Measurements from ENCODE around the gene CLPTM1L.
"Not testable (repeated sequence)": the region's sequence is repeated elsewhere in the genome, so short reads cannot be mapped to it uniquely, and the experiment has no call there.

The CLPTM1L gene

DNA sequence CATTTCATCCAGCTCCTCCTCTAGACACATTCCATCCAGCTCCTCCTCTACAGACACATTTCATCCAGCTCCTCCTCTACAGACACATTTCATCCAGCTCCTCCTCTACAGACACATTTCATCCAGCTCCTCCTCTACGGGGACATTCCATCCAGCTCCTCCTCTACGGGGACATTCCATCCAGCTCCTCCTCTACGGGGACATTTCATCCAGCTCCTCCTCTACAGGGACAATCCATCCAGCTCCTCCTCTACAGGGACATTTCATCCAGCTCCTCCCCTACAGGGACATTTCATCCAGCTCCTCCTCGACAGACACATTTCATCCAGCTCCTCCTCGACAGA, 18.4 kb downstream of the CLPTM1L start:
- DNase-seq (ENCODE audit: low read depth, low spot score) = not testable (repeated sequence)

DNA sequence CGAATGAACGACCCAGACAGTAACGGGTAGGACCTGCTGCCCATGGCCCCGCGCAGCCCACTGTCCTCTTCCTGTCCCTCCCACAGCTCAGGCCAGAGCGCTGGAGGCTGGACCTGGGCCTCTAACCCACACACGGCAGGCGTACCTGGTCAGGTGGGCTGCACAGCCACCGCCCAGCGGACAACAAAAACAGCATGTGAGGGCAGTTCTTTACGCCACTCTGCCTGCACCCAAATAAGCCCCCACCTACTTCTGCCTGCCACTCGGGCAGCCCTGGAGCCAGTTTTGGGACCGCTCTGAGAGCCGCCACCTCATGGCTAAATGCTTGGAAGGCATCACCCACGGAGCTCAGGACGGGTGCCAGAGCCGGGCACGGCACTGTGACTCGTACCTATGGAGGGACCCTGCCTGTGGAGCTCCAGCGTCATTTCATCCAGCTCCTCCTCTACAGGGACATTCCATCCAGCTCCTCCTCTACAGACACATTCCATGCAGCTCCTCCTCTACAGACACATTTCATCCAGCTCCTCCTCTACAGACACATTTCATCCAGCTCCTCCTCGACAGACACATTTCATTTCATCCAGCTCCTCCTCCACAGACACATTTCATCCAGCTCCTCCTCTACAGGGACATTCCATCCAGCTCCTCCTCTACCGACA, 18.9 kb downstream of the CLPTM1L start:
- no peak for DNase-seq (ENCODE audit: low read depth, low spot score)

DNA sequence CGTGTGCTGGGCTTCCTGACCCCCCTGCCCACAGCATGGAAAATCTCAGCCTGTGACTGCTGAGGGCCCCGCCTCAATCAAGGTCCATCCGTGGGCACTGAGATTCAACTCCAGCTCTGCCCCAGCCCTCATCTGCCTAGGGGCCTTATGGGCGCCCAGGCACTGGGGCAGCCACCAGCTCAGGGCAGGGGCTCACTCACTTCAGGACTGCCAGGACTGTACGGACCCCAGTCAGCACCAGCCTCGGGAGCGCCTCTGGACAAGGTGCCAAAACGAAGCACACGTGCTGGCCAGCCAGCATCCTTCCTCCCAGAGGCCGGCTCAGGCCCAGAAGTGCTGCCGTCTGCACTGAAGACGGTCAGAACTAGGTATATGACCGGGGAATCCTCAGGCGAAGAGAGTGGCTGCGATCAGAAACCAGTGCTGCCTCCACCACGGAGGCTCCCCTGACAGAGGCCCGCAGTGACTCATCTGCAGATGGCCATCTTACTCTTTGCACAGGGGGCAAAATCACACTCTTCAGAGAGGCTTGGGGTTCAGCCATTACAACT, 19.6 kb downstream of the CLPTM1L start:
- DNase-seq (ENCODE audit: low read depth, low spot score) = no peak

DNA sequence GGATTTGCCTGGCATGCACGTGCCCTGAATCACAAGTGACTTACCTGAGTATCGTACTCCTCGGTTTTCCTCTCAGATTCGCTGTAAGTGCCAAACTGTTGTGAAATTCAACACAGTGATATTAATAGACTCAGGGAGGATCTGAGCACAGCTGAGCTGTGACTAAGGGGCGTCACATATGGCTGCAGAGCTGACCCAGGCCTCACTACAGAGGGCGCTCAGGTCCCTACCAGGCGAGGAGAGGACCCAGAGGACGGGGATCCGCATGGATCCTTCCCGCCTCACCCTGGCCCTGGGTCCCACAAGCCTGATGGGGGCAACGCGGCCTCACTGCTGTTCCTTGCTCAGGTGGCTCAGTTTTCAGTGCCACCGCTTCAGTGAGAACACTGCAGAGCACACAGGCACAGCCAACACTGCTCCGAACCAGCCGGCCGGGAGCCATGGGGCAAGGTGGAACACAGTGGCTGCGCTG, 20.1 kb downstream of the CLPTM1L start:
- DNase-seq (ENCODE audit: low read depth, low spot score) = no peak

DNA sequence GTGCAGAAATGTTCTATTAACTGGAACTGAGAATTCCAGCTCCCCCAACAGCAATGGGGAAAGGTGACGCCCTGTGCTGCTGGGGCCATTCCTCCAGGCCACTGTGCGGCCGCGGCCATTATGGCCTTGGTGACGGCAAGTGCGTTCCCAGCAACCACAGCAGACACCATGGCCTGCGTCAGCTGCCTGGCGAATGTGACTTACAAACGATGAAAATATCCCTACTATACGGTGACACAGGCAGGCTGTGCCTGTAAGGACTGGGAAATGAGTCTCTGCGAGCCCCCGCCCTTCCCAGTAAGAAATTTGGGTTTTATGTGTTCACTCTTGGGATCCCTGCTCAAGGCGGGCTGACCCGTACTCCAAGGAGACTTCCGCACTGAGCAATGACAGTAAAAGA, 20.6 kb downstream of the CLPTM1L start:
- DNase-seq (ENCODE audit: low read depth, low spot score) = no peak

DNA sequence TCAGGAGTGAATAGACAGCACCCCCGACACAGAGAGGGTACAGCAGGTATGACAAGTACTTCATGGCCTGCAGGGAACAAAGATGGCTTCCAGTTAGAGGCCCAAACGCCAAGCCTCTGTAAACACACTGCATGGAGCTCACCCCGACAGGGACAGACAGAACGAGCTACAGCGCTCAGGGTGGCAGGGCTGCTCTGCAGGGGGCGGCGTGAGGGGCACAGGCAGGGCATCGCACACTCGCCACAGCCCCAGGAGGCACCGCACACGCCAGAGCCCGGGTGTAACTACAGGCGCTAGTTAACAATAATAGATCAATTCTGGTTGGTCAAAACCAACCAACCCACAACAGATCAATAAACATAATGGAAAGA, 21.1 kb downstream of the CLPTM1L start:
- DNase-seq (ENCODE audit: low read depth, low spot score) = no peak

DNA sequence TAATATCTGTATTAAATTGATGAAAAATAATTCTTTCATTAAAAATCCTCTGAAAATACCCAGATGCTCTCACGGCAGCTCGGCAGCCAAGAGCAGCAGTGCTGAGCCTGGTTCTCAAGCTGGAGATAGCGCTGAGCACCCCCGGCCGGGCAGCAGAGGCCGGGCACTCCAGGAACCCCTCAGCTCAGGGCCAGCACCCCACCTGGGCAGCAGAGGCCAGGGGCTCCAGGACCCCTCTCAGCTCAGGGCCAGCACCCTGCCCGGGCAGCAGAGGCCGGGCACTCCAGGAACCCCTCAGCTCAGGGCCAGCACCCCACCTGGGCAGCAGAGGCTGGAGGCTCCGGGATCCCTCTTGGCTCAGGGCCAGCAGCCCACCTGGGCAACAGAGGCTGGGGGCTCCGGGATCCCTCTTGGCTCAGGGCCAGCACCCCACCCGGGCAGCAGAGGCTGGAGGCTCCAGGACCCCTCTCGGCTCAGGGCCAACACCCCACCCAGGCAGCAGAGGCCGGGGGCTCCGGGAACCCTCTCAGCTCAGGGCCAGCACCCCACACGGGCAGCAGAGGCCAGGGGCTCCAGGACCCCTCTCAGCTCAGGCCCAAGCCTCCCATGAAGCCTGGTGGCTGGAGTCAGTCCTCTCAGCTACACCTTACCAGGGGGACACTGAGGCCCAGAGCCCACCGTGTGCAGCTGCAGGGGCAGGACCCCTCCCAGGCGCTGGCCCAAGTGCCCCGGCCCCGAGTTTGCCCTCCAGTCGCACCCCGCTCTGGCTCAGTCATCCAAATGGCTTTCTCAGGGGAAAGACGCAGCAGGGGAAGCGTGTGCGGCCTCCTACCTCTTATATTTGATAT, 21.7 kb downstream of the CLPTM1L start:
- no peak for DNase-seq (ENCODE audit: low read depth, low spot score)

DNA sequence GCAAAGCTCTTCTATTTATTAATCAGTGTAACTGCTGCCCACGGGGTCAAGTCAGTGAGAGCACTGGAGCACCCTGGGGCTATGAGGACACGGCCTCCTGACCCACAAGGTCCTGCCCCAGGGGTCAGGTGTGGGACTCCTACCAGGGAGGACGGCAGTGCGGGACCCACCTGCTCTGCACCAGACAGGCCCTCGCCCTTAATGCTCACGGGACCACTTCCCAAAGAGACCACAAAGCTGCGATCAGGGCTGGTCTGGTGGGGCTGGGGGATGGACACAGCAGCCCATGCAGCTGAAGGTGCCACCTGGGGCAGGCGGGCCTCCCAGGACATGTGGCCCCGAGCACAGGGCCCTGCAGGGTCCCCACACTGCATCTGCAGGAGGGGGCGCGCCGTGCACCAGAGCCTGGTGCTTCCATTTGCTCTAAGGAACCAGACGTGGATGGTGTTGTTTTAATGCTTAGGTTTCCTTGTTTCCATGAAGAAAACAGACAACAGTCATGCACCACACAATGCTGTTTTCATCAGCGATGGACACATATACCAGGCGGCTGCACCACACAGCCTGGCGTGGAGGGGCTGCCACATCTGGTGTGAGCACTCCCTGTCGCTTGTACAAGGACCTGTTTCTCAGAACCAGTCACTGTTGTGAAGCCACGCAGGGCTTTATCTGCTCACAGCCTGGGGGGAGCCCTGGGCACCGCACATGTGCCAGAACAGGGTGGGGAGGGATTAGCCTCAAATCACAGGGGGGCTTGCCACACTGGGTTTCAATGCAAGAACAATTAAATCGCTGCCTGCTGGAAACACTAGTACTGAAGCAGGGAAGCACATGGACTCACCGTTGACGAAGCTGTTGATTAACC, 22.6 kb downstream of the CLPTM1L start:
- no peak for DNase-seq (ENCODE audit: low read depth, low spot score)

DNA sequence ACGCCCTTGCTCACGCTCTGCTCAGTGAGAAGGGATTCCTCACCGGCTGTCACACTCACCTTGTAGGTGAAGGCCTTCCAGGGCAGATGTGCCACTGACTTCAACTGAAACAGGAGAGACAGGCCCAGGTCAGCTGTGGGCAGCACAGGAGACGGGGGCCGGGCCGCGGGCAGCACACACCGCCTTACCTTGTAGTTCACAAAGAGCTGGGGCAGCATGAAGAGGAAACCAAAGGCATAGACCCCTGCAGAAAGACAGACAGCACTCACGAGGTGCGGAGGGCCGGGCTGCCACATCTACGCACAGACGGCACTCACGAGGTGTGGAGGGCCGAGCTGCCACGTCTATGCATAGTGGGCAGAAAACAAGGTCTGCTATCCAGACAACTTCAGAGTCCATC, 23.3 kb downstream of the CLPTM1L start:
- no peak for DNase-seq (ENCODE audit: low read depth, low spot score)

DNA sequence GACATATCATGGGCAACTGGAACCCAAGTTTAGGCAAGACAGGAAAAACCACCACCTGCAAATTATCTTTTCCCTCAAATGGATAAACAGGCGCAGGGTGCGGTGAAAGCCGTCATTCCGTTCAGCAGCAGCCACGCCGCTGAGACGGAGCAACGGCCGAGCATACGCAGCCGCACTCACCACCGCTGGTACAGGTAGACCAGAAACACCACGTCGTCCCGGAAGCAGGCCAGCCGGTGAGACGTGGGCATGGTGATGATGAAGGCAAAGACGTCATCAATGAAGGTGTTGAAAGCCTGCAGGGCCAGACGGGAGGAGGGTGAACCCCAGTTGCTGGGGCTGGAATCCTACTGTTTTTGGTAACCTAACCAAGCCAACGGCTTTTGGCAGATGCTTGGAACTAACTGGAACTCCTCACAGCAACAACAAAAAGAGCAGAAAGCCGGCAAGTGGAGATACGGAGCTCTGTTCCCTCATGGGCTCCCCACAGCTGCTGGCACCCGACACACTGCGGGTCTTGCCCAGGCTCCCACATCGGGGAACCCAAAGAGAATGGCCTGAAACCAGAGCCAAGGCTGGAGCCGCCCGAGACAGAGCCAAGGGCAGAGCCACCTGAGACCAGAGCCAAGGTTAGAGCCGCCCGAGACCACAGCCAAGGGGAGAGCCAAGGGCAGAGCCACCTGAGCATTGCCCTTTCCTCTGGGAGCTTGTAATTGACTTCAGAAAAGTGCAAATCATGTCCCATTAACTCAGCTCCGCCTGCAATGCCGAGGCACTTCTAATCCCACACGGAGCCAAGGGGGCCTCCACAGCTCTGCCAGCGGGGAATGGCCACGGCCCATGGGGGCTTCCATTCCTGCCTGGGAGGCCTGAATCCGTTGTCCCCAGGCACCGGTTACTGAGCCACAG, 24.2 kb downstream of the CLPTM1L start:
- no peak for DNase-seq (ENCODE audit: low read depth, low spot score)

DNA sequence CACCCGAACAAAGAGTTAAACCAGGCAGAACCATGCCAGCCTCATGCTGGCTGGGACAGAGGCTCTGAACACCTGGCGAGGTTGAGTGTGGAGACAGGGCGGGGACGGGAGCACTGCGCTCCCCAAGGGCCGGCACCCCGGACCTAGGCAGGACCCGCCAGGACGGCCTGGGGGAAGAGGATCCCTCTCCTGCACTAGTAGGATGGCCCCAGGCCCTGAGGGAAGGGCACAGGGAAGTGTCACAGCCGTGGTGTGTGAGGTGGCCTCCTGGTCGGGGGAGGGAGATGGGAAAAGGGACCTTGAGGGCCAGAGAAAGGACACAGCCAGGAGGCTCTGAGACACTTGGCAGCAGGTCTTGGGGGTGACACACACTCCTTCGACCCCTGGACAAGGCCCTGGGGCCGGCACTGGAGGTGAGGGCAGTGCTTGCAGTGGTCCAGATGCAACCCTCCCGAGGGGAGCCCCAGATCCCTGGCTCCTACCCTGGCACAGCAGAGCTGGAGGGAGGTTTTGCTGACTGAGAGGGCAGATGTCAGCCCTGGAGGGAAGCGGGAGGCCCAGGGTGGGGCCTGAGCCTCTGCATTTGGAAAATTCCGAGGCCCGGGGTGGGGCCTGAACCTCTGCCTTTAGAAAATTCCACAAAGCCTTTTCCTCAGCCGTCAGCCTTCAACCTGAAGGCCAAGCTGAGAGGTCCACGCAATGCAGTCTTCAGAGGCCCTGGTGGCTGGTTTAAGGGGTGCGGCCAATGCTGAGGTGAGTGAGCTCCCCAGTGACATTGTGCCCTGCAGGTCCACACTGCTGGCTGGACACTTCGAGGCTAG, 25.3 kb downstream of the CLPTM1L start:
- no peak for DNase-seq (ENCODE audit: low read depth, low spot score)

DNA sequence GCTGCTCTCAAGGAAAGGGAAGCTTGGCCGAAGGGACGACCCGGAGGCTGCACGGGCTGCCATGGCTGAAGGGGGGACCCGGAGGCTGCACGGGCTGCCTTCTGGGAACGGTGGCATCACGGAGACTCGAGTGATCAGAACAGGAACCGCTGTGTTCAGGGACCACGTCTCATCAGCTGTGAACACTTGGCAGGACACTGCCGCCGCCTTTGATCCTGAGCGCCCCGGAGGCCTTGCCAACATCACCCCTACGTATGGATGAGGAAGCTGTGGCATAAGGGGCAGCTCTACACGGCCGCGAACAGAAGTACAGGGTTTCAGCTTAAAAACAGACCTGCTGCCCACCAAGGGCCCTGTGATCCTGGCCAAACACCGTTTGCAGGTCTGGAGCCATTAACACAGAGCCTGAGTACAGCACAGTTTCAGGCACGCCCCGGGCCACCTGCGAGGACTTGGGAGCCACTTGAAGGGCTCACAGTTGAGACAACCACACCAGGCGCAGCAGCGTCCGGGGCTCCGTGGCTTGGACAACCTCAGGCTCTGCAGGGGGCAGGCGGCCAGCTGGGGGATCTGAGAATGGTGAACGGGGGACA, 26.1 kb downstream of the CLPTM1L start:
- DNase-seq (ENCODE audit: low read depth, low spot score) = no peak

DNA sequence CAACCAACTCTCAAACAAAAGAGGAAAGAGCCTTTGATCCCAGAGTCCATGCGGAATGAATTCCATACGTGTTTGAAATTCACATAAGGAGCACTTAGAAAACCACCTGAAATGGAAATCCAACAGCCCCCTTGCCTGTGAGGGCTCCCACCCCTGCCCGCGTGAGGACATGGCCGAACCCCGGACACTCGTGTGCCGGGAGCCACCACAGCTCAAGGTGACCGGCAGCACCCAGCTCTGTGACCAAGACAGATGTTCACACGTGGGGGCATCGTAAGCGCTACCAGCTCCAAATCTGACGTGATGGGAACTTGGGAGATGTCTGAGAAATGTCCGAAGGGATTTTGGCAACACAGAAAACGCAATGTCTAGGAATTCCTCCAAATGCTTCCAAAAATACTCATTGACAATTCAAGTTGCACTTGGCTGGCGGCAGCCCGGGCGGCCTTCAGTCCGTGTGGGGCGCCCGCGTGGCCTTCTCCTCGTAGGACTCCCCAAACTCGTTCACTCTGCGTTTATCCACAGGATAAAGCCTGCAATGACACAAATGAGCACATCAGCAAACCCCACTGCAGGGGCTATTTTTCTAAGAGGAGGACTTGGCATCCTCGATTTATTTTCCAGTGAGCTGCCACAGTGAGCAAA, 26.9 kb downstream of the CLPTM1L start:
- DNase-seq (ENCODE audit: low read depth, low spot score) = no peak

DNA sequence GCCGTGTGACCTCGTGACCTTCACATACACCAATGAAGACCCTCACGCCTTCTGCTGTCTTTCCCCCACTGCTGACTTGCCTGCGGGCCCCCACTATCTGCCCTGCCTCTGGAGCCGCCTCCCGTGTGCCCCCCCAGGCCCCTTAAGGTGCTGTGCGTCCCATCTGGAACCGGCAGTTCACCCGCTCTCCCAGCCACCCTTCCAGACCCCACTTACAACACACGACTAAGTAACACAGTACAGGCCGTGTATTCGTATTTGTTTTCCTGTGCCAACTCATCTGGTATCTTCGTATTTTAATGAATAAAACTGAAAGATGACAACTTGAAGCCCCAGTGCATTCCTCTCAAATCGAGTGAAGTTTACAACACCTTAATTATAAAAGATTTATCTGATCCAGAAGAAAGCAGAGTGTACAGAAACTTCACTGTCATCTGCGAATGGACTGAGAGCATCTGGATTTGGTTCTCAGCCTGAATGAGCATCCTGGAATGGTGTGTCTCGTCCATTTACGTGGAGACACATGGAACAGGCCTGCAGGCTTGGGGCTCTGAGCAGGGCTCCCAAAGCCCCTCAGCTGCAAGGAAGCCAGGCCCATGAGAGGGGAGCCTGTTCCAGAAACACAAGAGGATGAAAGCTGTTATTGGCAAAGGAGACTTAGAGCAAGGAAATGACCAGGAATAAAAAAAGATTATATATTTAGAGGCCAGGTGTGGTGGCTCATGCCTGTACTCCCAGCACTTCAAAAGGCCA, 28.1 kb downstream of the CLPTM1L start:
- DNase-seq (ENCODE audit: low read depth, low spot score) = no peak

DNA sequence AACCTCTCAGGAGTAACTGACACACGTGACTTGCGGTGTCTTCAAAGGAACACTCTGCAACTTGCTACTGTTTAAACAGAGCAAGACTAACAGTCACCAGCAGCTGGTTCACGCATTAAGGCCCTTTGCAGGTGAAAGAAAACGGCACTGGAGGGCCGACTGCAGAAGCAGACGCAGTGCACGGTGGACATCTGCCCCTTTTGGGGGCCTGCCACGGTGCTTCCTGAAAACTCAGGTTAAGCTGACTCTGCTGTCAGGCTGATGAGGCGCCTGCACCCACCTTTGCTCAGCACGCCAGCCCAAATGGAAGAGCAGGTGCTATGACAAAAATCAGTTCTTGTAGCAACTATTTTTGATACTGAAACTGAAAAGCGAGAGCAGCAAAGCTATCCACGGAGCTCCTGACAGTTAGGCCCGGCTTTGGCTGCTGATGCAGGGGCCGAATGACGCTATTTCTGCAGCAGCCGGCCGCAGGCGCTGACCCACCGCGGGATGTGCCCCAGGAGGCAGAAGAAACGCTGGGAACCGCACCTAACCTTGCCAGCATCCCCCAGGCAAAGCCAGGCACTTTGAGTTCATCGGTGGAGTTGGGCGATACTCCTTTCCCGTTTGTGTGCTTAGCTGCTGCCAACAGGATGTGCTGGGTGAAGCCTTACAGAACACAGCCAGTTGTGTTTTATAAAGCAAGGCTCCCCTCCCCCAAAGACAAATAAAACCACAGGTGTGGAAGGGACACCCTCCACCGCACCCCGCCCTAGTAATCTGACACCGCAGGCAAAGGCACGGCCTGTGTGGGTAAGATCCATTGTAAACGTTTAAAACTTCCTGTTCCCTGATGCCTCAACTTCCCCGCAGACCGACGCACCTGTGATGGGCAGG, 29.0 kb downstream of the CLPTM1L start:
- DNase-seq (ENCODE audit: low read depth, low spot score) = no peak

DNA sequence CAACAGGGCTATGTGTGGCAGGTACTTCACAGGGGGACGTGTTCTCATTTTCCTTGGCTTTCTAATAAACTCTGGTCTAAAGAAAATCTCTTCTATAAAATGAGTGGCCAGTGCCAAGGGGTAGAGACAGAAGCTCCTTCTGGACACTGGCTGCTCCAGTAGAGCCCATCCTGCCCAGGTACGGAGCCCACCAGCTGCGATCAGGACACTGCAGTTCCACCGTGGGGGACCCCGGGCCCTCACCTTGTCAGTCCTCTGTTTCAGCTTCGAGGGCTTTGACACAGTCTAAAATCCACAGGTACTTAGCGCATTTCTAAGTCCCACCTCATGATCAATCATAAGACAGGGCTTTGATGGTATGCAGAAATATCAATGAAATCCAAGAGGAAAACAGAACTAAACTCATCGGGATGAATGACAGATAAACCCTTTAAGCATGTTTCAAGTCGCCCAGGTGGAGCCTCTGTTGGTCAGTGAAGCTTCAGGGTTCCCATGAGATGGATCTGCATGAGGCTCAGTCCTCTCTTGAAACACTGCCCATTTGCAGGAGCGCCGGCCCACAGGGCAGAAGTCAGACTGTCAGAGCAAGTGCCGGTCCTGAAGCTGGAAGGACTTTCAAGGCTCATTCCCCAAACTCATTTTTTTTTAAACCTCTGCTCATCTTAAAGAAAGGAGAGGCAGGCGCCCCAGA, 29.7 kb downstream of the CLPTM1L start:
- no peak for DNase-seq (ENCODE audit: low read depth, low spot score)

DNA sequence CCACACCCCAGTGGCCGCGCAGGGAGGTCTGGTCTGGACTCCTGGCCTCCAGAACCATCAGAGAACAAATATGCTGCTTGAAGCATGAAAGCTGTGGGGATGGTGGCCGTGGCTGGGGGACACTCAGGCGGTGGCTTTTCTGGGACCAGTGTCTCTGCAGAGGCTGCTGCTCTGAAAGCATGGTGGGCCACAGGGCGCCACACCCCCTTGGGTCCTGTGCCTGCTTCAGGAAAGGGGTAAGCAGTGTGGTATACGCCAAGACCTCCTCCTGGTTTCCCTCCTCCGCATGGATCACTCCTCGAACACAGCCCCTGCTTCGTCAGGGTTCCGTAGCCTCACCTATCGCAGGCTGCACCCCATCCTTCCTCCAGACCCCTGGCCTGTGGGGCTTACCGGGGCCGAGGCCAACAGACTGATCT, 30.3 kb downstream of the CLPTM1L start:
- no peak for DNase-seq (ENCODE audit: low read depth, low spot score)
